SU-DHL-6 (cell line): Measurements from ENCODE around the gene ITIH3.

ENCODE experiments used
- H2AFZ ChIP-seq: fragments of 200-600 bp; sonication (generic); 2 replicates; pipeline ENCODE4 v1.6.1; 2014; ENCODE audit warnings: low read depth, mild to moderate bottlenecking, moderate library complexity, mixed read lengths, antibody characterized with exemption, low read length; ENCODE audit not compliant: severe bottlenecking
- H3F3A ChIP-seq: fragments of 200-600 bp; shearing (Covaris generic); 2 replicates; pipeline ENCODE4 v1.6.0; 2016; ENCODE audit warnings: antibody characterized with exemption, mild to moderate bottlenecking; ENCODE audit not compliant: insufficient read depth
- H3K27ac ChIP-seq: fragments of 200-600 bp; sonication (generic); 2 replicates; pipeline ENCODE4 v1.5.1; 2016; ENCODE audit warnings: low read depth, mild to moderate bottlenecking, low read length, moderate library complexity, mixed read lengths
- H3K27me3 ChIP-seq: fragments of 200-600 bp; sonication (generic), shearing (Covaris generic); 2 replicates; pipeline ENCODE4 v1.6.0; 2014; ENCODE audit warnings: mild to moderate bottlenecking, low read length
- H3K36me3 ChIP-seq: fragments of 200-600 bp; sonication (generic); 2 replicates; pipeline ENCODE4 v1.6.1; 2014; ENCODE audit warnings: mild to moderate bottlenecking, low read length, mixed read lengths
- H3K4me2 ChIP-seq: fragments of 300-600, 200-600 bp; shearing (Covaris generic), sonication (generic); 2 replicates; pipeline ENCODE4 v1.6.0; 2014; ENCODE audit warnings: low read length, low read depth, mild to moderate bottlenecking; ENCODE audit not compliant: poor library complexity, severe bottlenecking
- H3K4me3 ChIP-seq: fragments of 200-600 bp; sonication (generic); 2 replicates; pipeline ENCODE4 v1.5.1; 2014; ENCODE audit warnings: antibody characterized with exemption, low read length, mild to moderate bottlenecking, mixed read lengths; ENCODE audit not compliant: insufficient read depth, poor library complexity, severe bottlenecking
- H3K79me2 ChIP-seq: fragments of 200-600 bp; sonication (generic); 2 replicates; pipeline ENCODE4 v1.6.1; 2014; ENCODE audit warnings: mild to moderate bottlenecking, low read length, moderate library complexity; ENCODE audit not compliant: insufficient read depth
- H3K9ac ChIP-seq: fragments of 200-600 bp; sonication (generic); 2 replicates; pipeline ENCODE4 v1.7.0; 2014; ENCODE audit warnings: mild to moderate bottlenecking, low read length
- H3K9me2 ChIP-seq: fragments of 200-600 bp; sonication (generic); replicated peaks from 2 replicates; pipeline ENCODE4 v1.6.1; 2014; ENCODE audit warnings: low read length; ENCODE audit not compliant: insufficient read depth
- H3K9me3 ChIP-seq: fragments of 200-600 bp; sonication (generic); 2 replicates; pipeline ENCODE4 v1.6.1; 2014; ENCODE audit warnings: low read length, mixed read lengths; ENCODE audit not compliant: insufficient read depth
- H4K20me1 ChIP-seq: fragments of 200-600 bp; sonication (generic); 2 replicates; pipeline ENCODE4 v1.6.1; 2014; ENCODE audit warnings: low read depth, mild to moderate bottlenecking, antibody characterized with exemption, low read length, moderate library complexity, mixed read lengths
- EZH2phosphoT487 ChIP-seq: fragments of 200-600 bp; sonication (generic), shearing (Covaris generic); conservative IDR thresholded peaks from 2 replicates; pipeline ENCODE4 v1.6.1; 2018; ENCODE audit warnings: mild to moderate bottlenecking, antibody characterized with exemption, low read length, moderate library complexity, mixed read lengths
- TF ChIP-seq, protein P1 (sequence below): fragments of 200-600 bp; sonication (generic); IDR thresholded peaks from one replicate; pipeline ENCODE4 v1.5.1; 2017; ENCODE audit warnings: antibody characterized with exemption, mild to moderate bottlenecking, low read length, moderate library complexity; ENCODE audit not compliant: insufficient read depth, poor library complexity, severe bottlenecking

ITIH3 gene

DNA sequence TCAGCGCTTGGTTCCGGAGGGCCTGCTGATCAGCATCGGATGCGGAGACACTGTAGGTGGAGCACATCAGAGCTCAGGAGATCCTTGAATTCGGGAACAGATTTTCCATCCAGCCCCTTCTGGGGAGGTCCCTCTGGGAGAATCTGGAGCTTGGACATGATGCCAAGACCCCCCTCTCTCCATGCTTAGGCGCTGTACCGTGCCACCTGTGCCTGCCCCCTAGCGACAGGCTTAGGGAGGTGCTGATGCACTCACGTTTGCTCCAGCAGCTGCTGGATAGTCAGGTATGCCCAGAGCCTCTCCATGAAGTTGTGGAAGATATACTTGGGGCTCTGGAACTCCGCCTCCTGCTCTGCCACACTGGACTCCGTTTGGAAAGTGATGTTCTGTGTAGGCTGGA is 26.1 kb downstream of the ITIH3 start:
- Histone ChIP-seq H3K36me3 (no peaks in the 10 kb centered on the region), H3K9me3 (no peaks in the 10 kb centered on the region), H4K20me1 (no peaks in the 10 kb centered on the region), H2AFZ (no peak overlapping the region), H3K4me3 (no peak overlapping the region), H3K4me2 (no peak overlapping the region), H3K27ac (no peak overlapping the region), H3K9ac (no peak overlapping the region), H3F3A (no peaks in the 10 kb centered on the region), H3K79me2 (no peaks in the 10 kb centered on the region), H3K27me3 (no peaks in the 10 kb centered on the region), H3K9me2 (no peaks in the 10 kb centered on the region)
- no peak for TF ChIP-seq EZH2phosphoT487
- TF ChIP-seq, protein P1, sequence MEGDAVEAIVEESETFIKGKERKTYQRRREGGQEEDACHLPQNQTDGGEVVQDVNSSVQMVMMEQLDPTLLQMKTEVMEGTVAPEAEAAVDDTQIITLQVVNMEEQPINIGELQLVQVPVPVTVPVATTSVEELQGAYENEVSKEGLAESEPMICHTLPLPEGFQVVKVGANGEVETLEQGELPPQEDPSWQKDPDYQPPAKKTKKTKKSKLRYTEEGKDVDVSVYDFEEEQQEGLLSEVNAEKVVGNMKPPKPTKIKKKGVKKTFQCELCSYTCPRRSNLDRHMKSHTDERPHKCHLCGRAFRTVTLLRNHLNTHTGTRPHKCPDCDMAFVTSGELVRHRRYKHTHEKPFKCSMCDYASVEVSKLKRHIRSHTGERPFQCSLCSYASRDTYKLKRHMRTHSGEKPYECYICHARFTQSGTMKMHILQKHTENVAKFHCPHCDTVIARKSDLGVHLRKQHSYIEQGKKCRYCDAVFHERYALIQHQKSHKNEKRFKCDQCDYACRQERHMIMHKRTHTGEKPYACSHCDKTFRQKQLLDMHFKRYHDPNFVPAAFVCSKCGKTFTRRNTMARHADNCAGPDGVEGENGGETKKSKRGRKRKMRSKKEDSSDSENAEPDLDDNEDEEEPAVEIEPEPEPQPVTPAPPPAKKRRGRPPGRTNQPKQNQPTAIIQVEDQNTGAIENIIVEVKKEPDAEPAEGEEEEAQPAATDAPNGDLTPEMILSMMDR, result peak; percentile 92

DNA sequence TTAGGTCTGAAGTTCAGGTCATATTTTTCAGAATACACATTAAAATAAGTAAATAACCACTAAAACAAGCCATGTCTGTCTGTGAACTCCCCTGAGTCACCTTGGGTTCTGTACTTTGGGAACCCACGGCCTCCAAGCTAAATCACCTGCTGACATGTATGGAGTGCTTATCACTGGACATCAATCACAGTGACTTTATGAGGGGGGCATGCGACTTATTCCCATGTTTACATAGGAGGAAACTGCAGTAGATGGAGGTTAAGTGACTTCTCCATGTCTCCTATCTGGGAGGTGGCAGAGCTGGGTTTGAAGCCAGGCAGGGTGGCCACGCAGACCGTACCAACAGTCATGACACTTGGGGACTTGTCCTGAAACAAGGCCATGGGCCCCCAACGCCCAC is 27.8 kb downstream of the ITIH3 start:
- H3K36me3 ChIP-seq, result no peaks in the 10 kb centered on the region
- H3K9ac ChIP-seq, result no peak overlapping the region
- no peaks in the 10 kb centered on the region for H4K20me1 ChIP-seq
- H3F3A ChIP-seq, result no peaks in the 10 kb centered on the region
- no peak overlapping the region for H3K4me2 ChIP-seq
- H3K9me2 ChIP-seq, result no peaks in the 10 kb centered on the region
- H3K4me3 ChIP-seq, result no peak overlapping the region
- H3K79me2 ChIP-seq, result no peaks in the 10 kb centered on the region
- TF ChIP-seq EZH2phosphoT487, result no peak
- TF ChIP-seq, protein P1, result no peak
- H3K9me3 ChIP-seq, result no peaks in the 10 kb centered on the region
- H2AFZ ChIP-seq, result no peak overlapping the region
- H3K27ac ChIP-seq, result no peak overlapping the region
- H3K27me3 ChIP-seq, result no peaks in the 10 kb centered on the region

DNA sequence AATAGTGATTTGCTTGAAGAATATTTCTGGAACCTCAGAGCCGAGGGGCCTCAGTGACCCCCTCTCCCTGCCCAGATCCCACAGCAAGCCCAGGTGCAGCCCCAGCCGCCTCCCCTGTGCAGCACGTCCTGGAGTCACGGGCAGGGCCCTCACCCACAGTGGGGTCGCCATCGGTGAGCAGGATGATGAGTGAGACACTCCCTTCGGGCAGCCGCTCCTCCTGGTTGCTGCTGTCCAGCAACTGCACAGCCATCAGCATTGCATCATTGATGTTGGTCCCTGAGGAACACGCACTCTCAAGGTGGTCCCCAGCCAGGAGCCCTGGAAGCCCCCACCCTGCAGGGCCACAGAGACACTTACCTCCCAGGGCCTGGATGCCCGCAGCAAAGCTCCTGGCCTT is 29.4 kb downstream of the ITIH3 start:
- Histone ChIP-seq H4K20me1 (no peaks in the 10 kb centered on the region), H3K9ac (no peak overlapping the region), H2AFZ (no peak overlapping the region), H3F3A (no peaks in the 10 kb centered on the region), H3K27ac (no peak overlapping the region), H3K79me2 (no peaks in the 10 kb centered on the region), H3K9me2 (no peaks in the 10 kb centered on the region), H3K9me3 (no peaks in the 10 kb centered on the region), H3K4me3 (no peak overlapping the region), H3K27me3 (no peaks in the 10 kb centered on the region), H3K4me2 (no peak overlapping the region), H3K36me3 (no peaks in the 10 kb centered on the region)
- no peak for TF ChIP-seq EZH2phosphoT487

DNA sequence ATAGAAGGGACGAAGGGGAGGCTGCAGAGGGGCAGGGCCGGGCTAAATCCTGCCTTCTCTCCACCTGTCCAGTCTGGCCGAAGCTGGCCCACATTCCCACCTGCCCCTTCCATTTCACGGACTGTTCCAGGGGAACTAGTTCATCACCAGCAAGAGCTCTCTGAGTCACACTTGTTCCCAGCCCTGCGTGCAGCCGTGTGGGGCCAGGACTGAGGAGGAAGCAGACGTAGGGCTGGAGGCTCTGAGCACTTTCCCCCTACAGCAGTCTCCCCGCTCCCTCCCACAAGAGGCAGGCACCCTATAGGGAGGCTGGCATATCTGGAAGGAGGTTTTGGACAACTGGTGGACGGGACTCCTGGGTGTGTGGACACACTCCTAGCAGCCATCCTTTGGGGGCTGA is 32.8 kb downstream of the ITIH3 start:
- H3K4me3 ChIP-seq, result no peak overlapping the region
- TF ChIP-seq, protein P1, result no peak
- no peak for TF ChIP-seq EZH2phosphoT487
- H3K9ac ChIP-seq, result no peak overlapping the region

More for the DNA sequence above, 32.8 kb downstream of the ITIH3 start:
- H3K79me2 ChIP-seq, result no peaks in the 10 kb centered on the region
- H3K27me3 ChIP-seq, result no peaks in the 10 kb centered on the region
- H3K9me3 ChIP-seq, result no peaks in the 10 kb centered on the region
- H4K20me1 ChIP-seq, result no peaks in the 10 kb centered on the region
- H3F3A ChIP-seq, result no peaks in the 10 kb centered on the region
- H3K27ac ChIP-seq, result no peak overlapping the region
- H3K36me3 ChIP-seq, result no peaks in the 10 kb centered on the region
- no peaks in the 10 kb centered on the region for H3K9me2 ChIP-seq
- H2AFZ ChIP-seq, result no peak overlapping the region
- H3K4me2 ChIP-seq, result no peak overlapping the region
